Measurements from ENCODE around the gene USHBP1.
A peak's percentile ranks its signal among the peaks of the same experiment; 100 is the strongest.
"Not testable (repeated sequence)": the region's sequence is repeated elsewhere in the genome, so short reads cannot be mapped to it uniquely, and the experiment has no call there.

Gene USHBP1

GRCh38 chr19:17294051-17294891, 29.7 kb upstream of the USHBP1 start:
- DNase-seq = no peak

- DNase-seq = no peak
Observed at GRCh38 chr19:17293605-17294004, 29.1 kb upstream of the USHBP1 start.

- no peak for DNase-seq
Observed at GRCh38 chr19:17292301-17293074, 27.9 kb upstream of the USHBP1 start.

GRCh38 chr19:17289489-17289888, 24.9 kb upstream of the USHBP1 start:
- DNase-seq = no peak

GRCh38 chr19:17286752-17287151, 22.2 kb upstream of the USHBP1 start:
- DNase-seq = no peak

GRCh38 chr19:17286263-17286662, 21.7 kb upstream of the USHBP1 start:
- no peak for DNase-seq

GRCh38 chr19:17285415-17286135, 21.0 kb upstream of the USHBP1 start:
- DNase-seq = no peak

- no peak for DNase-seq
Observed at GRCh38 chr19:17283504-17283996, 19.0 kb upstream of the USHBP1 start.

- peak; percentile 38 for DNase-seq
Observed at GRCh38 chr19:17282488-17283125, 18.1 kb upstream of the USHBP1 start.

GRCh38 chr19:17281391-17282304, 17.1 kb upstream of the USHBP1 start, which contains the start of gene ANKLE1:
Gene ANKLE1, plus strand, starts transcription at chr19:17281901. Its CDS starts 20 bp downstream, at chr19:17281921.
- DNase-seq = no peak

GRCh38 chr19:17279436-17279835, 14.9 kb upstream of the USHBP1 start:
- no peak for DNase-seq

GRCh38 chr19:17275441-17276175, 11.1 kb upstream of the USHBP1 start:
- no peak for DNase-seq

GRCh38 chr19:17274892-17275291, 10.3 kb upstream of the USHBP1 start:
- not testable (repeated sequence) for DNase-seq

GRCh38 chr19:17268754-17269153, 4.2 kb upstream of the USHBP1 start:
- DNase-seq = no peak

GRCh38 chr19:17266975-17267788, 2.6 kb upstream of the USHBP1 start, which contains the start of gene BABAM1:
Gene BABAM1, plus strand, starts transcription at chr19:17267443. Its CDS starts 1,364 bp downstream, at chr19:17268807.
- DNase-seq = peak; percentile 99

- DNase-seq = no peak
Observed at GRCh38 chr19:17266589-17266974, 2.0 kb upstream of the USHBP1 start.

GRCh38 chr19:17266026-17266425, 1.5 kb upstream of the USHBP1 start:
- no peak for DNase-seq

GRCh38 chr19:17263712-17264640, 569 bp downstream of the USHBP1 start:
- DNase-seq = no peak

GRCh38 chr19:17262557-17262956, 2.0 kb downstream of the USHBP1 start:
- no peak for DNase-seq

All from NCI-H446 treated with DMSO at 0.1 percent for 48 hours (cell line).